ENCODE data around the gene HIPK1. TPM values are rescaled to one million over a fixed set of nuclear protein-coding genes. Genes with fewer than 3 reads are reported as not detected.
"Not testable (repeated sequence)": the region's sequence is repeated elsewhere in the genome, so short reads cannot be mapped to it uniquely, and the experiment has no call there.

HIPK1 gene
- total RNA-seq, 1 donor from 2014 or later: 62.0 TPM

DNA sequence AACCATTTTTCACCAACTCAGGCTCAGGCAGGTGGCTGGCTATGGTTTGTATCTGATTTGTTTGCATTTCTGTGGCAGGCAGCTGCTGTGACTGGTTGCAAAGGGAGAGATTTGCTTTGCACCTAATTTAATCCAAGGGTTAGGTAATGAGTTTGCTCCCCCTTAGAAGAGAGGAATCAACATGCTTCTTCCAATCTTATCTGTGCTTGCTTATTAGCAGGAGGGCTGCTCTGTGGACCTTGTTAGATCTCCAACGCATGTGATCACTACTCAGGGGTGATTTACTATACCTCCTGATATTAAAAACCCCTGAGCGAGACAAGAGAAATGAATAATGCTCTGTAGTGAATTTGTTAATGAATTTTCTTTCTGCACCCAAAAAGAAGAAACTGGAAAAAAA, 70.7 kb downstream of the HIPK1 start:
- Mint-ChIP-seq H3K36me3 (peaks cover 3% of the 10 kb centered on the region), H3K4me3 (no peak overlapping the region), H3K27me3 (peaks cover 10% of the 10 kb centered on the region), H3K27ac (no peak overlapping the region), H3K9me3 (peaks cover 17% of the 10 kb centered on the region), H3K4me1 (ENCODE audit: unreplicated experiment) (peaks cover 21% of the 10 kb centered on the region)
- DNase-seq (ENCODE audit: extremely low spot score, unreplicated experiment): no peak
- TF ChIP-seq, protein P1, sequence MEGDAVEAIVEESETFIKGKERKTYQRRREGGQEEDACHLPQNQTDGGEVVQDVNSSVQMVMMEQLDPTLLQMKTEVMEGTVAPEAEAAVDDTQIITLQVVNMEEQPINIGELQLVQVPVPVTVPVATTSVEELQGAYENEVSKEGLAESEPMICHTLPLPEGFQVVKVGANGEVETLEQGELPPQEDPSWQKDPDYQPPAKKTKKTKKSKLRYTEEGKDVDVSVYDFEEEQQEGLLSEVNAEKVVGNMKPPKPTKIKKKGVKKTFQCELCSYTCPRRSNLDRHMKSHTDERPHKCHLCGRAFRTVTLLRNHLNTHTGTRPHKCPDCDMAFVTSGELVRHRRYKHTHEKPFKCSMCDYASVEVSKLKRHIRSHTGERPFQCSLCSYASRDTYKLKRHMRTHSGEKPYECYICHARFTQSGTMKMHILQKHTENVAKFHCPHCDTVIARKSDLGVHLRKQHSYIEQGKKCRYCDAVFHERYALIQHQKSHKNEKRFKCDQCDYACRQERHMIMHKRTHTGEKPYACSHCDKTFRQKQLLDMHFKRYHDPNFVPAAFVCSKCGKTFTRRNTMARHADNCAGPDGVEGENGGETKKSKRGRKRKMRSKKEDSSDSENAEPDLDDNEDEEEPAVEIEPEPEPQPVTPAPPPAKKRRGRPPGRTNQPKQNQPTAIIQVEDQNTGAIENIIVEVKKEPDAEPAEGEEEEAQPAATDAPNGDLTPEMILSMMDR (conservative IDR thresholded peaks at IDR 0.05): no peak

DNA sequence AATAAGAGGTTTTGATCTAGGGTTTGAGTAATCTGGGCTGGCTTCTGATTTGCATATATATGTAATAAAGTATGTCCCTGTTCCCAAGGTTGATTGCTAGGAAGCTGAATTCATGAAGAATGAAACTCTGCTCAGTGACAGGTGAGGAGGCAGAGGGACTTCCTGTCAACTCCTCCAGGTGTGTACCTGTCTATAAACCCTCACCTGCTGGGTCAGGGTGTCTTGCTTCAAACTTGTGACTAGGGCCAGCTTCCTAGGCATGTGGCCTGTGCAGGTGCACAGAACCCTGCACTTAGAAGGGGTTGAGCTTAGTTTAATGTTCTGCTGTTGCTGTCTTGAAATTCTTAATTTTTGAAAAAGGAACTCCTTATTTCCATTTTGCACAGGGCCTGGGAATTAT, 71.3 kb downstream of the HIPK1 start:
- Mint-ChIP-seq H3K27me3 (peaks cover 10% of the 10 kb centered on the region), H3K9me3 (peaks cover 16% of the 10 kb centered on the region), H3K27ac (no peak overlapping the region), H3K4me1 (ENCODE audit: unreplicated experiment) (peaks cover 21% of the 10 kb centered on the region), H3K36me3 (peaks cover 3% of the 10 kb centered on the region), H3K4me3 (no peak overlapping the region)
- DNase-seq (ENCODE audit: extremely low spot score, unreplicated experiment): no peak
- TF ChIP-seq, protein P1 (conservative IDR thresholded peaks at IDR 0.05): no peak

DNA sequence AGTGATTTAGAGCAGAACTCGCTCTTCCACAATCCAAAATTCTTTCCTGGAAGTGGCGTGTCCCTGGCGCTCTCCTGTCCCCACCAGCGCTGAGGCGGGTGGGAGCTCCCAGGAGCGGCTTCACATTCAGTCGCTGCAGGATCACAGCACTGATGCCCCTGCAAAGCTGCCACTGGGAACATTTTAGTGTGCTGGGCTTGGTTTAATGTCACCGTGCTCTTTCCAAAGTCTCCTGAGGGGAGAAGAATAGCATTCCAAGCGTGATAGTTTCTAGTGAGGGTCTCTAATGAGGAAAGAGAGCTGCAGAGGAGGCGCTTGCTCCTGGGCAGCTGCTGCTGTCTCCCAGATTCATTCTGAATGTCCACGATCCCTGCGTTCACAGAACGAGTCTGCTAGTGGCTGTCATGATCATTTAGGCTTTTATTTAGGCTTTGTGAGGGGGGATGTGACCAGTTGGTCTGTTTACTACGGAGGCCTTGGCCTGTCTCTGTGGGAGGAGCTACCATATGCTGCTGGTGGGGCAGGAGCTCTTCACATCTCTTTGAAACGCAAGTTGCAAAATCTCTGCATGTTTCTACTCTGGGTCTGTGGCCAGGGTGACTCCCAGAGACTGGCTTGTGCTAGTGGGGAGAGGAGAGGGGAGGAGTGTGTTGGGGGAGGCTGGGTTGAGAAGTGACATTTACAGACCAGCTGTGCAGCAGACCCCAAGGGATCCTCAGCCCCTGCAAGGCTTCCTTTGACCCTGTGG, 73.5 kb downstream of the HIPK1 start:
- no peak overlapping the region for H3K4me3 Mint-ChIP-seq

DNA sequence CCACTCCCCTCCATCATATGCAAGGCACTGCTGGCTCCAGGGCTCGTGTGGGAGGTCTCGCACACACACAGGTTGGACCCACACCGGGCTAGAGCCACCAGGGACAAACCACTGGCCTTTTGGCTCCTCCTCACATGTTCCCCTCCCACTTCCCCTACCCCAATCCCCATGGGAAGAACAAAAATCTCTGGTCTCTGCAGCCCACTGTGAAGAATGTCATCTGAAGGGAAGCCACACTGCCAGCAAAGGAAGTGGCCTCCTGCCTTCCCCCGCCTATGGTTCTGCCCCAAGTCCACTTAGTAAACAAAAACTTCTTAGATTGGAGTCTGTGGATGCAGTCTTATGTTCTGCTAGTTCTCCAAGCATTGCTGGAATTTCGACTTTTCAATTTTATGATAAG, 74.3 kb downstream of the HIPK1 start:
- TF ChIP-seq, protein P1 (conservative IDR thresholded peaks at IDR 0.05): no peak
- H3K9me3 Mint-ChIP-seq: peaks cover 13% of the 10 kb centered on the region
- no peak overlapping the region for H3K4me3 Mint-ChIP-seq
- no peak overlapping the region for H3K27ac Mint-ChIP-seq
- H3K27me3 Mint-ChIP-seq: peaks cover 10% of the 10 kb centered on the region
- peaks cover 23% of the 10 kb centered on the region for H3K4me1 Mint-ChIP-seq (ENCODE audit: unreplicated experiment)
- H3K36me3 Mint-ChIP-seq: peaks cover 3% of the 10 kb centered on the region
- DNase-seq (ENCODE audit: extremely low spot score, unreplicated experiment): no peak

More for the DNA sequence above, 73.5 kb downstream of the HIPK1 start:
- H3K27me3 Mint-ChIP-seq: peaks cover 10% of the 10 kb centered on the region
- peaks cover 21% of the 10 kb centered on the region for H3K4me1 Mint-ChIP-seq (ENCODE audit: unreplicated experiment)
- H3K9me3 Mint-ChIP-seq: peaks cover 13% of the 10 kb centered on the region
- no peak for DNase-seq (ENCODE audit: extremely low spot score, unreplicated experiment)
- TF ChIP-seq, protein P1 (conservative IDR thresholded peaks at IDR 0.05): no peak
- H3K36me3 Mint-ChIP-seq: peaks cover 3% of the 10 kb centered on the region
- H3K27ac Mint-ChIP-seq: peak overlapping the region; percentile 4

DNA sequence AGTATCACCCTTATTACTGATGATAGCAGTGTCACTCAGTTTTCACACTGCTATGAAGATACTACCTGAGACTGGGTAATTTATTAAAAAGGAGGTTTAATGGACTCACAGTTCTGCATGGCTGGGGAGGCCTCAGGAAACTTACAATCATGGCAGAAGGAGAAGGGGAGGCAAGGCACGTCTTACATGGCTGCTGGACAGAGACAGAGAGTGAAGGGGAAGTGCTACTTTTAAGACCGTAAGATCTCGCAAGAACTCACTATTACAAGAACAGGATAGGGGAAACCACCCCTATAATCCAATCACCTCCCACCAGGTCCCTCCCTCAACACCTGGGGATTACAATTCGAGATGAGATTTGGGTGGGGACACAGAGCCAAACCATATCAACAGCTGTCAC, 77.7 kb downstream of the HIPK1 start:
- H3K4me3 Mint-ChIP-seq; H3K27ac Mint-ChIP-seq; H3K36me3 Mint-ChIP-seq; DNase-seq (ENCODE audit: extremely low spot score, unreplicated experiment): not testable (repeated sequence)
- peaks cover 13% of the 10 kb centered on the region for H3K9me3 Mint-ChIP-seq
- peaks cover 40% of the 10 kb centered on the region for H3K4me1 Mint-ChIP-seq (ENCODE audit: unreplicated experiment)
- peaks cover 10% of the 10 kb centered on the region for H3K27me3 Mint-ChIP-seq

DNA sequence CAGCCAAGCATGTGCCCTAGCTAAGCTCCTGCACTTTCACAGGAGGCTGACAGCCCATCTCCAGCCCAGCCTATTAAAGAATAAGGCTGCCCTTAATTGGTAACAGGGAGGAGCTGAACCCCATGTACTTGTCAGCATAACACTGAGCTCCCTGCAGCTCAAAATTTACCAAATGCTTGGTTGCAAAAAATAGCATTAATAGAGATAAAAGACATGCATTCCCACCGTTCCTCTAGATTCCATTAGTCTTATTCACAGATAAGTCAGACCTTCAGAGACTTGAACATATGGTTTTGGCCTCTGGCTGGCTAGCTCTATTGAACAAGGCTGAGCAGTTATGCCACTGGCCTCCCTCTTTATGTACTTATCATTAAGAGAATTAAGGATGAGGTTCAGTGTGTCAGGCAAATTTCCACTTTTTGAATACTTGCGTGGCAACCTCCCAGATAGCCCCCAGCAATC, 79.4 kb downstream of the HIPK1 start:
- Mint-ChIP-seq H3K4me3 (no peak overlapping the region), H3K36me3 (peaks cover 3% of the 10 kb centered on the region), H3K27ac (no peak overlapping the region), H3K9me3 (peaks cover 13% of the 10 kb centered on the region), H3K4me1 (ENCODE audit: unreplicated experiment) (peaks cover 36% of the 10 kb centered on the region), H3K27me3 (peaks cover 9% of the 10 kb centered on the region)
- DNase-seq (ENCODE audit: extremely low spot score, unreplicated experiment): no peak
- TF ChIP-seq, protein P1 (conservative IDR thresholded peaks at IDR 0.05): no peak

Measured in type B pancreatic cell (in vitro differentiated cells).